H1 (cell line): ENCODE measurements around the gene KLHDC4. TPM values are rescaled to one million over a fixed set of nuclear protein-coding genes. Genes with fewer than 3 reads are reported as not detected.

ENCODE experiments used
- CBX5 ChIP-seq: fragments of 300-800, 300-1000 bp; sonication (generic); IDR thresholded peaks from 2 replicates; pipeline ENCODE4 v1.7.1; 2016; ENCODE audit warnings: antibody characterized with exemption, low read length, low read depth
- polyA plus RNA-seq, 7 experiments: library from polyadenylated mRNA; depleted of rRNA in 3 of 7; stranded (reverse) in 5 of 7; unstranded in 2 of 7; fragments of >200 nt in 5 of 7; fragments of 200-250 nt in 2 of 7; gene quantifications; 1 replicate in 5 of 7; 2 replicates in 1 of 7; 4 replicates in 1 of 7; pipeline versions ENCODE4 v1.2.1 to v1.2.3, GENCODE V29; 2011 to 2013; ENCODE audit warnings: missing spikeins in 2 of 7, mixed read lengths in 2 of 7
- total RNA-seq: library from RNA; stranded (reverse); fragmentation: NEBNext Ultra II Directional; extraction: Animal tissue kit (Norgen Biotek cat#: 25700); gene quantifications from 2 replicates; pipeline ENCODE4 v1.2.1, GENCODE V29; 2021

KLHDC4 gene
- total and polyA plus RNA-seq, 2 of the 8 experiments (the other 6 are each of a cell fraction or from before 2014, with no cell fraction given) = 23.7 to 63.9 TPM

GRCh38 chr16:87735270-87736007, 30.3 kb downstream of the KLHDC4 start (continued):
- TF ChIP-seq CBX5 = no peak
